ENCODE data around the gene CFAP251. TPM values are rescaled to one million over a fixed set of nuclear protein-coding genes. Genes with fewer than 3 reads are reported as not detected.

The CFAP251 gene
- total RNA-seq, 1 experiment from 2014 or later: 2.6 TPM

DNA sequence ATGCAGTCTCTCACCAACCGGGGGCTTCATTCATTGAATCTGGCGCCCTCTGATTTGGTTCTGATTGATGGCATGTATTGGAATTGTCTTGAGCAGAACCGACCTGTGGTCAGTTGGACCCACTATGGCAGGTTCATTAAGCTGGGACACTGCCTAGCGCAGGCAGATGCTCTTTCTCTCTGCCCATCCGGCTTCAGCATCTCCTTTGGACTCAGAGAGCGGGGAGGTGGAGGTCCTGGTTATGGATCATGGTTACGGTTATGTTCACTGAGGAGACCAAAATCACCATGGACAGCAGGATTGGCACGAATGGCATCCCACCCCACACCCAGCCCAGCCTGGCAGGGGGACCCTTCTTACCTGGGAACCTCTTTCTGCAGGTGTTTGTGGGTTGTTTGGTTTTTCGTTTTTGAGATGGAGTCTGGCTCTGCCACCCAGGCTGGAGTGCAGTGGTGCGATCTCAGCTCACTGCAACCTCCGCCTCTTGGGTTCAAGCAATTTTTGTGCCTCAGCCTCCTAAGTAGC, 86.9 kb downstream of the CFAP251 start:
- no peaks in the 10 kb centered on the region for H3K9me2 ChIP-seq (ENCODE audit: insufficient read depth)
- no TSS peak for BruUV-seq (replicated peaks)
- H3K4me3 ChIP-seq (replicated peaks in 1 of 2; ENCODE audit: low read depth in 1 of 2, low read length in 2 of 2): no peak overlapping the region
- DNase-seq (ENCODE audit: low read depth, low spot score) (no peak), ATAC-seq (no peak)
- RAD21 ChIA-PET (ENCODE audit: low non-redundant PET in 1 of 2, low total read pairs in 2 of 2, uncharacterized antibody in 2 of 2, unreplicated experiment in 2 of 2): no interaction called here
- H3K27ac ChIP-seq (ENCODE audit: low read depth, low read length): no peak overlapping the region
- H3K9me3 ChIP-seq (ENCODE audit: control insufficient read depth in 1 of 2, insufficient read depth in 1 of 2, low read depth in 1 of 2, low read length in 2 of 2): no peaks in the 10 kb centered on the region
- H2AFZ ChIP-seq (ENCODE audit: low read depth, low read length, poor library complexity, severe bottlenecking): no peak overlapping the region
- H3K79me2 ChIP-seq (ENCODE audit: insufficient read depth, low read length): no peaks in the 10 kb centered on the region
- POLR2A ChIA-PET: no interaction called here
- no peaks in the 10 kb centered on the region for H4K20me1 ChIP-seq (ENCODE audit: insufficient read depth)
- intact Hi-C loops (cut with micrococcal nuclease): no loop called here
- TF ChIP-seq EZH2phosphoT487 (IDR thresholded peaks at IDR 0.05; ENCODE audit: borderline replicate concordance) (no peak), RAD21 (IDR thresholded peaks at IDR 0.05; ENCODE audit: low read depth) (no peak), EZH2 (IDR thresholded peaks at IDR 0.05) (no peak), SIN3A (IDR thresholded peaks at IDR 0.05; ENCODE audit: low read depth) (no peak), FOSL1 (IDR thresholded peaks at IDR 0.05; ENCODE audit: low read depth) (no peak), SP1 (IDR thresholded peaks at IDR 0.05; ENCODE audit: low read depth) (no peak), ELF1 (IDR thresholded peaks at IDR 0.05; ENCODE audit: borderline replicate concordance, low read depth) (no peak), ZNF274 (IDR thresholded peaks at IDR 0.05; ENCODE audit: low read depth, low read length) (no peak), SRF (IDR thresholded peaks at IDR 0.05; ENCODE audit: low read depth) (no peak), TCF7L2 (IDR thresholded peaks at IDR 0.05; ENCODE audit: borderline replicate concordance, extremely low read depth, insufficient read depth, insufficient read length) (no peak)
- TF ChIP-seq, protein P1, sequence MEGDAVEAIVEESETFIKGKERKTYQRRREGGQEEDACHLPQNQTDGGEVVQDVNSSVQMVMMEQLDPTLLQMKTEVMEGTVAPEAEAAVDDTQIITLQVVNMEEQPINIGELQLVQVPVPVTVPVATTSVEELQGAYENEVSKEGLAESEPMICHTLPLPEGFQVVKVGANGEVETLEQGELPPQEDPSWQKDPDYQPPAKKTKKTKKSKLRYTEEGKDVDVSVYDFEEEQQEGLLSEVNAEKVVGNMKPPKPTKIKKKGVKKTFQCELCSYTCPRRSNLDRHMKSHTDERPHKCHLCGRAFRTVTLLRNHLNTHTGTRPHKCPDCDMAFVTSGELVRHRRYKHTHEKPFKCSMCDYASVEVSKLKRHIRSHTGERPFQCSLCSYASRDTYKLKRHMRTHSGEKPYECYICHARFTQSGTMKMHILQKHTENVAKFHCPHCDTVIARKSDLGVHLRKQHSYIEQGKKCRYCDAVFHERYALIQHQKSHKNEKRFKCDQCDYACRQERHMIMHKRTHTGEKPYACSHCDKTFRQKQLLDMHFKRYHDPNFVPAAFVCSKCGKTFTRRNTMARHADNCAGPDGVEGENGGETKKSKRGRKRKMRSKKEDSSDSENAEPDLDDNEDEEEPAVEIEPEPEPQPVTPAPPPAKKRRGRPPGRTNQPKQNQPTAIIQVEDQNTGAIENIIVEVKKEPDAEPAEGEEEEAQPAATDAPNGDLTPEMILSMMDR (IDR thresholded peaks at IDR 0.05 in 2 of 3, conservative IDR thresholded peaks at IDR 0.05 in 1 of 3; ENCODE audit: borderline replicate concordance in 1 of 3, insufficient read depth in 1 of 3, low read depth in 2 of 3, low read length in 2 of 3): no peak
- TF ChIP-seq, protein P2, sequence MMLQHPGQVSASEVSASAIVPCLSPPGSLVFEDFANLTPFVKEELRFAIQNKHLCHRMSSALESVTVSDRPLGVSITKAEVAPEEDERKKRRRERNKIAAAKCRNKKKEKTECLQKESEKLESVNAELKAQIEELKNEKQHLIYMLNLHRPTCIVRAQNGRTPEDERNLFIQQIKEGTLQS (IDR thresholded peaks at IDR 0.05): no peak
- TF ChIP-seq, protein P3, sequence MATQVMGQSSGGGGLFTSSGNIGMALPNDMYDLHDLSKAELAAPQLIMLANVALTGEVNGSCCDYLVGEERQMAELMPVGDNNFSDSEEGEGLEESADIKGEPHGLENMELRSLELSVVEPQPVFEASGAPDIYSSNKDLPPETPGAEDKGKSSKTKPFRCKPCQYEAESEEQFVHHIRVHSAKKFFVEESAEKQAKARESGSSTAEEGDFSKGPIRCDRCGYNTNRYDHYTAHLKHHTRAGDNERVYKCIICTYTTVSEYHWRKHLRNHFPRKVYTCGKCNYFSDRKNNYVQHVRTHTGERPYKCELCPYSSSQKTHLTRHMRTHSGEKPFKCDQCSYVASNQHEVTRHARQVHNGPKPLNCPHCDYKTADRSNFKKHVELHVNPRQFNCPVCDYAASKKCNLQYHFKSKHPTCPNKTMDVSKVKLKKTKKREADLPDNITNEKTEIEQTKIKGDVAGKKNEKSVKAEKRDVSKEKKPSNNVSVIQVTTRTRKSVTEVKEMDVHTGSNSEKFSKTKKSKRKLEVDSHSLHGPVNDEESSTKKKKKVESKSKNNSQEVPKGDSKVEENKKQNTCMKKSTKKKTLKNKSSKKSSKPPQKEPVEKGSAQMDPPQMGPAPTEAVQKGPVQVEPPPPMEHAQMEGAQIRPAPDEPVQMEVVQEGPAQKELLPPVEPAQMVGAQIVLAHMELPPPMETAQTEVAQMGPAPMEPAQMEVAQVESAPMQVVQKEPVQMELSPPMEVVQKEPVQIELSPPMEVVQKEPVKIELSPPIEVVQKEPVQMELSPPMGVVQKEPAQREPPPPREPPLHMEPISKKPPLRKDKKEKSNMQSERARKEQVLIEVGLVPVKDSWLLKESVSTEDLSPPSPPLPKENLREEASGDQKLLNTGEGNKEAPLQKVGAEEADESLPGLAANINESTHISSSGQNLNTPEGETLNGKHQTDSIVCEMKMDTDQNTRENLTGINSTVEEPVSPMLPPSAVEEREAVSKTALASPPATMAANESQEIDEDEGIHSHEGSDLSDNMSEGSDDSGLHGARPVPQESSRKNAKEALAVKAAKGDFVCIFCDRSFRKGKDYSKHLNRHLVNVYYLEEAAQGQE (IDR thresholded peaks at IDR 0.05; ENCODE audit: low read depth): no peak
- CTCF ChIA-PET: no interaction called here
- H3K36me3 ChIP-seq (ENCODE audit: control insufficient read depth in 1 of 2, insufficient read depth in 2 of 2, low read length in 2 of 2): no peaks in the 10 kb centered on the region
- H3K9ac ChIP-seq (ENCODE audit: low read length): no peak overlapping the region
- no peaks in the 10 kb centered on the region for H3K27me3 ChIP-seq (ENCODE audit: insufficient read depth, low read length)
- H3K4me2 ChIP-seq (ENCODE audit: low read length): no peak overlapping the region
- H3K4me1 ChIP-seq (ENCODE audit: control insufficient read depth in 1 of 2, insufficient read depth in 2 of 2, low read length in 2 of 2): no peaks in the 10 kb centered on the region; a peak in 1 of 4 replicates

All from HCT116 (cell line).